ENCODE results near the gene RHOT2. TPM values are rescaled to one million over a fixed set of nuclear protein-coding genes. Genes with fewer than 3 reads are reported as not detected.
A peak's percentile ranks its signal among the peaks of the same experiment; 100 is the strongest.

Gene RHOT2
- total and polyA plus RNA-seq, 9 of the 15 experiments (the other 6 are each of a cell fraction or from before 2014, with no cell fraction given), result 5.0 to 373 (median 112) TPM

- TF ChIP-seq ZNF395 (CRISPR knock-in tag; IDR thresholded peaks at IDR 0.05) (peak; percentile 60; the same call in 1 of the 2 replicates), ZNF717 (CRISPR knock-in tag; IDR thresholded peaks at IDR 0.05) (no peak), TCFL5 (CRISPR knock-in tag; conservative IDR thresholded peaks at IDR 0.05) (no peak), GATAD2B (IDR thresholded peaks at IDR 0.05; ENCODE audit: borderline replicate concordance) (no peak), CHD2 (IDR thresholded peaks at IDR 0.05; ENCODE audit: low read depth, low read length) (no peak), SMAD2 (IDR thresholded peaks at IDR 0.05; ENCODE audit: low read depth, low read length) (no peak), MAFF (IDR thresholded peaks at IDR 0.05; ENCODE audit: low read length) (no peak), TEAD2 (tag; IDR thresholded peaks at IDR 0.05) (no peak), ZNF174 (CRISPR knock-in tag; IDR thresholded peaks at IDR 0.05) (no peak), MYNN (IDR thresholded peaks at IDR 0.05) (no peak), MYNN (CRISPR knock-in tag; IDR thresholded peaks at IDR 0.05) (no peak), ZNF140 (CRISPR knock-in tag; IDR thresholded peaks at IDR 0.05) (no peak), ZBTB9 (CRISPR knock-in tag; IDR thresholded peaks at IDR 0.05) (no peak), BCLAF1 (IDR thresholded peaks at IDR 0.05; ENCODE audit: borderline replicate concordance in 1 of 2, control insufficient read depth in 1 of 2, low read depth in 2 of 2, low read length in 1 of 2) (no peak), ZBTB12 (CRISPR knock-in tag; IDR thresholded peaks at IDR 0.05) (no peak), ZNF347 (CRISPR knock-in tag; IDR thresholded peaks at IDR 0.05; ENCODE audit: low read depth) (no peak), HDAC1 (IDR thresholded peaks at IDR 0.05) (0 out of 4 replicates have a peak, but pooled peaks of 1 of the 2 experiments have one; percentile 29), SPI1 (IDR thresholded peaks at IDR 0.05; ENCODE audit: borderline replicate concordance, low read depth, low read length) (no peak), TCF3 (CRISPR knock-in tag; IDR thresholded peaks at IDR 0.05) (no peak), NR3C1 (CRISPR knock-in tag; IDR thresholded peaks at IDR 0.05) (peak; percentile 88; the same call in 1 of the 2 replicates), ZFX (CRISPR knock-in tag; IDR thresholded peaks at IDR 0.05) (peak; percentile 24; the same call in 1 of the 2 replicates)
Measured at GRCh38 chr16:700684-701584, 33.0 kb downstream of the RHOT2 start (continued).

Measured in K562 (cell line).